ENCODE results near the gene TMEM236. TPM values are rescaled to one million over a fixed set of nuclear protein-coding genes. Genes with fewer than 3 reads are reported as not detected.

TMEM236 gene
- polyA plus RNA-seq, 2 of the 4 experiments (the other 2 are of a cell fraction) = 0.06 to 0.09 TPM

- no peaks in the 10 kb centered on the region for H3K9me3 ChIP-seq
- POLR2A ChIA-PET = no interaction called here
- 83% methylated on average over 1 of the region's 1 CpG for WGBS (ENCODE audit: missing lambda C conversion rate)
- DNase-seq (ENCODE audit: low read depth in 1 of 2, low spot score in 1 of 2) (no peak), ATAC-seq (no peak), FAIRE-seq (no peak)
- H3K27ac ChIP-seq = no peak overlapping the region
- TF ChIP-seq HEYL (CRISPR knock-in tag; IDR thresholded peaks at IDR 0.05) (no peak), RFX5 (IDR thresholded peaks at IDR 0.05) (no peak), KDM5A (IDR thresholded peaks at IDR 0.05) (no peak), POLR2AphosphoS2 (conservative IDR thresholded peaks at IDR 0.05; ENCODE audit: low read length) (no peak), ELK1 (IDR thresholded peaks at IDR 0.05; ENCODE audit: low read depth, low read length) (no peak), RNF2 (IDR thresholded peaks at IDR 0.05; ENCODE audit: borderline replicate concordance, low read depth) (no peak), JUNB (IDR thresholded peaks at IDR 0.05) (no peak), HMGXB4 (CRISPR knock-in tag; IDR thresholded peaks at IDR 0.05; ENCODE audit: borderline replicate concordance) (no peak), POLR2A (IDR thresholded peaks at IDR 0.05; ENCODE audit: low read length) (no peak), MAFK (IDR thresholded peaks at IDR 0.05; ENCODE audit: partially characterized antibody) (no peak), ZNF302 (CRISPR knock-in tag; IDR thresholded peaks at IDR 0.05) (no peak), MAZ (IDR thresholded peaks at IDR 0.05; ENCODE audit: borderline replicate concordance, low read depth, low read length) (no peak), CBX8 (IDR thresholded peaks at IDR 0.05) (no peak), FOSL2 (IDR thresholded peaks at IDR 0.05) (no peak), FOSL2 (CRISPR knock-in tag; IDR thresholded peaks at IDR 0.05) (no peak), EHMT2 (IDR thresholded peaks at IDR 0.05; ENCODE audit: low read depth) (no peak), HOXA7 (CRISPR knock-in tag; IDR thresholded peaks at IDR 0.05) (no peak), NR3C1 (IDR thresholded peaks at IDR 0.05) (no peak), SMC3 (IDR thresholded peaks at IDR 0.05) (no peak)
- TF ChIP-seq, protein P1, sequence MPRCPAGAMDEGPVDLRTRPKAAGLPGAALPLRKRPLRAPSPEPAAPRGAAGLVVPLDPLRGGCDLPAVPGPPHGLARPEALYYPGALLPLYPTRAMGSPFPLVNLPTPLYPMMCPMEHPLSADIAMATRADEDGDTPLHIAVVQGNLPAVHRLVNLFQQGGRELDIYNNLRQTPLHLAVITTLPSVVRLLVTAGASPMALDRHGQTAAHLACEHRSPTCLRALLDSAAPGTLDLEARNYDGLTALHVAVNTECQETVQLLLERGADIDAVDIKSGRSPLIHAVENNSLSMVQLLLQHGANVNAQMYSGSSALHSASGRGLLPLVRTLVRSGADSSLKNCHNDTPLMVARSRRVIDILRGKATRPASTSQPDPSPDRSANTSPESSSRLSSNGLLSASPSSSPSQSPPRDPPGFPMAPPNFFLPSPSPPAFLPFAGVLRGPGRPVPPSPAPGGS (IDR thresholded peaks at IDR 0.05) = no peak
- CTCF ChIA-PET = no interaction called here
- no peak overlapping the region for H3K4me2 ChIP-seq
- no peaks in the 10 kb centered on the region for H3K4me1 ChIP-seq
- H3K4me3 ChIP-seq = no peak overlapping the region
Measured at GRCh38 chr10:17817316-17817715, 65.3 kb downstream of the TMEM236 start.

DNA sequence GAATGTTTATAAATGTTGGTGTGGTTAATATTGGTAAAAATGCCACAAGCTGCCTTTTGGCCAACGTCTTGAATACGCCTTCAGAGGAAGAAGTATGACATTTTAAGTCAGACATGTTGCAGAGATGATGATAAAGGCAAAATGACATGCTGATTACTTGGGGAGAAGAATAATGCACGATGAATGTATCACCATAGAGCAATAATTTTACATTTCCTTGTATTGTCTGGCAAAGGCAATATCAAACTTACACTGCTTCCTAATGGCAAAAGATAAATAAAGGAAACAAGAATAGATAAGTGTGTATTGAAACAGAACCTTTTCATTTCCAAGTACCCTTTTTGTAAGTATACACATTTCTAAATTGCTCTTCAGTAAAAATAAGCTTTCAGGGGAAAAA, 65.8 kb downstream of the TMEM236 start:
- ChIA-PET POLR2A (no interaction called here), CTCF (interaction anchor here (1.1 kb wide), 1 partner anchor 27 kb away, joined by 3 read pairs; no protein-coding TSS in a partner anchor)
- 57% methylated on average over 3 of the region's 3 CpGs for WGBS (ENCODE audit: missing lambda C conversion rate)
- FAIRE-seq (no peak), DNase-seq (ENCODE audit: low read depth in 1 of 2, low spot score in 1 of 2) (no peak), ATAC-seq (no peak)
- Histone ChIP-seq H3K27ac (no peak overlapping the region), H3K9me3 (no peaks in the 10 kb centered on the region), H3K4me1 (no peaks in the 10 kb centered on the region), H3K4me2 (no peak overlapping the region), H3K4me3 (no peak overlapping the region)
- TF ChIP-seq FOSB (CRISPR knock-in tag; IDR thresholded peaks at IDR 0.05) (no peak), CBX8 (IDR thresholded peaks at IDR 0.05) (no peak), PBX3 (IDR thresholded peaks at IDR 0.05) (no peak), E2F6 (IDR thresholded peaks at IDR 0.05; ENCODE audit: borderline replicate concordance, low read depth) (no peak), NFE2L2 (conservative IDR thresholded peaks at IDR 0.05; ENCODE audit: low read length) (no peak), POLR2AphosphoS2 (conservative IDR thresholded peaks at IDR 0.05; ENCODE audit: low read length) (no peak), ESRRA (IDR thresholded peaks at IDR 0.05; ENCODE audit: borderline replicate concordance, low read length) (no peak), MAFK (IDR thresholded peaks at IDR 0.05; ENCODE audit: partially characterized antibody) (no peak), JUNB (IDR thresholded peaks at IDR 0.05) (no peak), MYC (IDR thresholded peaks at IDR 0.05; ENCODE audit: borderline replicate concordance, low read length) (no peak), NPAS2 (CRISPR knock-in tag; IDR thresholded peaks at IDR 0.05; ENCODE audit: borderline replicate concordance) (no peak)
- TF ChIP-seq, protein P2, sequence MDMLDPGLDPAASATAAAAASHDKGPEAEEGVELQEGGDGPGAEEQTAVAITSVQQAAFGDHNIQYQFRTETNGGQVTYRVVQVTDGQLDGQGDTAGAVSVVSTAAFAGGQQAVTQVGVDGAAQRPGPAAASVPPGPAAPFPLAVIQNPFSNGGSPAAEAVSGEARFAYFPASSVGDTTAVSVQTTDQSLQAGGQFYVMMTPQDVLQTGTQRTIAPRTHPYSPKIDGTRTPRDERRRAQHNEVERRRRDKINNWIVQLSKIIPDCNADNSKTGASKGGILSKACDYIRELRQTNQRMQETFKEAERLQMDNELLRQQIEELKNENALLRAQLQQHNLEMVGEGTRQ (IDR thresholded peaks at IDR 0.05) = no peak
- TF ChIP-seq, protein P3, sequence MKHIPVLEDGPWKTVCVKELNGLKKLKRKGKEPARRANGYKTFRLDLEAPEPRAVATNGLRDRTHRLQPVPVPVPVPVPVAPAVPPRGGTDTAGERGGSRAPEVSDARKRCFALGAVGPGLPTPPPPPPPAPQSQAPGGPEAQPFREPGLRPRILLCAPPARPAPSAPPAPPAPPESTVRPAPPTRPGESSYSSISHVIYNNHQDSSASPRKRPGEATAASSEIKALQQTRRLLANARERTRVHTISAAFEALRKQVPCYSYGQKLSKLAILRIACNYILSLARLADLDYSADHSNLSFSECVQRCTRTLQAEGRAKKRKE (CRISPR knock-in tag; IDR thresholded peaks at IDR 0.05; ENCODE audit: low read depth) = no peak
- TF ChIP-seq, protein P4, sequence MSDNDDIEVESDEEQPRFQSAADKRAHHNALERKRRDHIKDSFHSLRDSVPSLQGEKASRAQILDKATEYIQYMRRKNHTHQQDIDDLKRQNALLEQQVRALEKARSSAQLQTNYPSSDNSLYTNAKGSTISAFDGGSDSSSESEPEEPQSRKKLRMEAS (IDR thresholded peaks at IDR 0.05) = no peak
- TF ChIP-seq, protein P1 (IDR thresholded peaks at IDR 0.05) = no peak

Data from A549 (cell line).